ENCODE data around the gene CPNE5. TPM values are rescaled to one million over a fixed set of nuclear protein-coding genes. Genes with fewer than 3 reads are reported as not detected.

The CPNE5 gene
- polyA plus RNA-seq, 1 donor (not counting 4 experiments of a cell fraction or from before 2014, with no cell fraction given): 0.05 TPM

- FAIRE-seq: no peak
- Histone ChIP-seq H3K4me2 (ENCODE audit: control insufficient read depth, extremely low read depth, insufficient read depth, low read depth, low read length) (no peak overlapping the region), H3K9ac (ENCODE audit: control insufficient read depth, extremely low read depth, insufficient read depth, low read length) (no peak overlapping the region), H3K9me1 (ENCODE audit: control insufficient read depth, extremely low read depth, insufficient read depth, low read length) (no peaks in the 10 kb centered on the region), H2AFZ (ENCODE audit: control insufficient read depth, low read length) (no peak overlapping the region), H3K9me3 (ENCODE audit: control insufficient read depth, low read depth, low read length) (no peaks in the 10 kb centered on the region), H3K27ac (ENCODE audit: control insufficient read depth, insufficient read depth, low read length) (no peak overlapping the region), H3K4me3 (ENCODE audit: control insufficient read depth in 2 of 3, extremely low read depth in 1 of 3, insufficient read depth in 2 of 3, low read depth in 1 of 3, low read length in 3 of 3) (no peak overlapping the region), H3K36me3 (ENCODE audit: control insufficient read depth in 2 of 2, extremely low read depth in 1 of 2, insufficient read depth in 2 of 2, low read length in 2 of 2) (no peaks in the 10 kb centered on the region), H3K79me2 (ENCODE audit: control insufficient read depth, insufficient read depth, low read length) (no peaks in the 10 kb centered on the region), H3K27me3 (ENCODE audit: control insufficient read depth, extremely low read depth, insufficient read depth, low read length) (peaks cover 8% of the 10 kb centered on the region), H3K4me1 (ENCODE audit: control insufficient read depth, extremely low read depth, insufficient read depth, low read length) (peaks cover 14% of the 10 kb centered on the region), H4K20me1 (ENCODE audit: control insufficient read depth, extremely low read depth, insufficient read depth, low read length) (no peaks in the 10 kb centered on the region)
- no peak for DNase-seq (ENCODE audit: low read depth, low spot score)
- no peak for TF ChIP-seq EZH2 (IDR thresholded peaks at IDR 0.05; ENCODE audit: low read length)
- TF ChIP-seq CTCF (optimal IDR thresholded peaks at IDR 0.05 in 1 of 3, IDR thresholded peaks at IDR 0.05 in 1 of 3, conservative IDR thresholded peaks at IDR 0.05 in 1 of 3; ENCODE audit: extremely low read depth in 1 of 3, insufficient read depth in 2 of 3, low read length in 3 of 3): no peak
- dilution Hi-C loops (cut with MboI; ENCODE audit: extremely low pct_ligation_motif_present, low sequenced_read_pairs): no loop called here
Observed at GRCh38 chr6:36717871-36718540, 121.2 kb downstream of the CPNE5 start.

- Histone ChIP-seq H4K20me1 (ENCODE audit: control insufficient read depth, extremely low read depth, insufficient read depth, low read length) (no peaks in the 10 kb centered on the region), H3K27ac (ENCODE audit: control insufficient read depth, insufficient read depth, low read length) (no peak overlapping the region), H3K9me1 (ENCODE audit: control insufficient read depth, extremely low read depth, insufficient read depth, low read length) (no peaks in the 10 kb centered on the region), H3K79me2 (ENCODE audit: control insufficient read depth, insufficient read depth, low read length) (no peaks in the 10 kb centered on the region), H3K9me3 (ENCODE audit: control insufficient read depth, low read depth, low read length) (no peaks in the 10 kb centered on the region), H3K27me3 (ENCODE audit: control insufficient read depth, extremely low read depth, insufficient read depth, low read length) (peaks cover 8% of the 10 kb centered on the region), H3K4me3 (ENCODE audit: control insufficient read depth in 2 of 3, extremely low read depth in 1 of 3, insufficient read depth in 2 of 3, low read depth in 1 of 3, low read length in 3 of 3) (no peak overlapping the region), H3K36me3 (ENCODE audit: control insufficient read depth in 2 of 2, extremely low read depth in 1 of 2, insufficient read depth in 2 of 2, low read length in 2 of 2) (no peaks in the 10 kb centered on the region), H3K4me2 (ENCODE audit: control insufficient read depth, extremely low read depth, insufficient read depth, low read depth, low read length) (no peak overlapping the region), H2AFZ (ENCODE audit: control insufficient read depth, low read length) (no peak overlapping the region), H3K9ac (ENCODE audit: control insufficient read depth, extremely low read depth, insufficient read depth, low read length) (no peak overlapping the region), H3K4me1 (ENCODE audit: control insufficient read depth, extremely low read depth, insufficient read depth, low read length) (peaks cover 9% of the 10 kb centered on the region)
- DNase-seq (ENCODE audit: low read depth, low spot score) (no peak), FAIRE-seq (no peak)
- TF ChIP-seq CTCF (optimal IDR thresholded peaks at IDR 0.05 in 1 of 3, IDR thresholded peaks at IDR 0.05 in 1 of 3, conservative IDR thresholded peaks at IDR 0.05 in 1 of 3; ENCODE audit: extremely low read depth in 1 of 3, insufficient read depth in 2 of 3, low read length in 3 of 3) (no peak), EZH2 (IDR thresholded peaks at IDR 0.05; ENCODE audit: low read length) (no peak)
- dilution Hi-C loops (cut with MboI; ENCODE audit: extremely low pct_ligation_motif_present, low sequenced_read_pairs): no loop called here
Observed at GRCh38 chr6:36717231-36717825, 121.9 kb downstream of the CPNE5 start.

Data from keratinocyte (primary cell).